HCT116 (cell line): Measurements from ENCODE around the gene GJB4. TPM values are rescaled to one million over a fixed set of nuclear protein-coding genes. Genes with fewer than 3 reads are reported as not detected.

Source experiments
- ATAC-seq: fragments of 200-7000 bp; cut with Tn5 transposase; 2 replicates; pipeline ENCODE4 v1.9.1; 2020; ENCODE audit warnings: mild to moderate bottlenecking, moderate library complexity
- BruUV-seq: library from RNA; stranded (reverse); fragments of 400-500 nt; replicated peaks from 2 replicates; lab custom pipeline; 2021; lab: Mats Ljungman, UMichigan
- CTCF ChIA-PET: fragments of 300-600 bp; sonication (Branson Sonifier 250); formaldehyde crosslinking; loops from one replicate; lab custom pipeline; 2021; ENCODE audit warnings: antibody characterized with exemption; lab: Charles Lee
- POLR2A ChIA-PET: fragments of 300-600, 350-600 bp; sonication (Branson Sonifier 250); formaldehyde crosslinking; loops from one replicate; lab custom pipeline; 2021; ENCODE audit warnings: antibody characterized with exemption; lab: Charles Lee
- RAD21 ChIA-PET, 2 experiments: fragments of 300-600 bp; sonication (Branson Sonifier 250); formaldehyde crosslinking; loops; one replicate each; lab custom pipeline; 2023; ENCODE audit warnings: low total read pairs in 2 of 2; ENCODE audit not compliant: uncharacterized antibody in 2 of 2, unreplicated experiment in 2 of 2, low non-redundant PET in 1 of 2; lab: Charles Lee
- DNase-seq: peaks from one replicate; pipeline ENCODE4 v3.0.0-alpha.2; 2010; ENCODE audit warnings: low read depth, low spot score
- H2AFZ ChIP-seq: fragments of 200-600 bp; shearing (Covaris generic), sonication (generic); 2 replicates; pipeline ENCODE4 v1.6.1; 2017; ENCODE audit warnings: low read depth, mixed run types, mixed read lengths, antibody characterized with exemption, low read length; ENCODE audit not compliant: poor library complexity, severe bottlenecking
- H3K27ac ChIP-seq: 2 replicates; pipeline ENCODE4 v1.5.1; 2012; ENCODE audit warnings: low read depth, low read length
- H3K27me3 ChIP-seq: fragments of 200-600 bp; sonication (generic); 2 replicates; pipeline ENCODE4 v1.6.1; 2016; ENCODE audit warnings: mixed run types, low read length, mixed read lengths; ENCODE audit not compliant: insufficient read depth
- H3K36me3 ChIP-seq, 2 experiments: fragments of 200-500 bp in 1 of 2; fragments of 200-600 bp in 1 of 2; sonication (Bioruptor generic) in 1 of 2; sonication (generic) in 1 of 2; 2 replicates each; pipeline versions ENCODE4 v1.5.1 to v1.6.1; 2014 to 2016; ENCODE audit warnings: low read length in 2 of 2, inconsistent platforms in 1 of 2, mixed read lengths in 1 of 2, mixed run types in 1 of 2; ENCODE audit not compliant: insufficient read depth in 2 of 2, control insufficient read depth in 1 of 2
- H3K4me1 ChIP-seq, 2 experiments: fragments of 200-600 bp in 1 of 2; sonication (generic) in 1 of 2; 2 replicates each; pipeline versions ENCODE4 v1.5.1 to v1.6.1; 2012 to 2017; ENCODE audit warnings: low read length in 2 of 2, inconsistent platforms in 1 of 2, mild to moderate bottlenecking in 1 of 2, mixed read lengths in 1 of 2, mixed run types in 1 of 2, moderate library complexity in 1 of 2; ENCODE audit not compliant: insufficient read depth in 2 of 2, control insufficient read depth in 1 of 2
- H3K4me2 ChIP-seq: fragments of 200-600 bp; sonication (generic); 2 replicates; pipeline ENCODE4 v1.6.1; 2017; ENCODE audit warnings: mixed run types, low read length, mixed read lengths
- H3K4me3 ChIP-seq, 2 experiments: fragments of 200-600 bp in 1 of 2; sonication (generic) in 1 of 2; replicated peaks in 1 of 2; 2 replicates each; pipeline ENCODE4 v1.5.1; 2011 to 2016; ENCODE audit warnings: low read length in 2 of 2, control low read depth in 1 of 2, low read depth in 1 of 2, mild to moderate bottlenecking in 1 of 2, mixed read lengths in 1 of 2, mixed run types in 1 of 2
- H3K79me2 ChIP-seq: fragments of 200-600 bp; sonication (generic); 2 replicates; pipeline ENCODE4 v1.6.1; 2017; ENCODE audit warnings: mild to moderate bottlenecking, mixed run types, low read length, moderate library complexity, mixed read lengths; ENCODE audit not compliant: insufficient read depth
- H3K9ac ChIP-seq: fragments of 200-600 bp; sonication (generic); 2 replicates; pipeline ENCODE4 v1.6.1; 2016; ENCODE audit warnings: low read length, mixed read lengths
- H3K9me2 ChIP-seq: fragments of 200-600 bp; sonication (generic), shearing (Covaris generic); 2 replicates; pipeline ENCODE4 v1.6.1; 2017; ENCODE audit warnings: mixed run types, mild to moderate bottlenecking, moderate library complexity; ENCODE audit not compliant: insufficient read depth
- H3K9me3 ChIP-seq, 2 experiments: fragments of 200-500 bp in 1 of 2; fragments of 200-600 bp in 1 of 2; sonication (Bioruptor generic) in 1 of 2; sonication (generic) in 1 of 2; 2 replicates each; pipeline ENCODE4 v1.6.1; 2014 to 2017; ENCODE audit warnings: low read length in 2 of 2, mixed read lengths in 2 of 2, inconsistent platforms in 1 of 2, low read depth in 1 of 2, mild to moderate bottlenecking in 1 of 2, mixed run types in 1 of 2, moderate library complexity in 1 of 2; ENCODE audit not compliant: control insufficient read depth in 1 of 2, insufficient read depth in 1 of 2
- H4K20me1 ChIP-seq: fragments of 200-600 bp; sonication (generic), shearing (Covaris generic); 2 replicates; pipeline ENCODE4 v1.6.1; 2017; ENCODE audit warnings: mixed run types, mild to moderate bottlenecking, moderate library complexity; ENCODE audit not compliant: insufficient read depth
- ATF3 ChIP-seq: IDR thresholded peaks from 2 replicates; pipeline ENCODE4 v1.6.1; 2012
- CBX3 ChIP-seq: IDR thresholded peaks from 2 replicates; pipeline ENCODE4 v1.6.1; 2012; ENCODE audit warnings: low read depth
- CTCF ChIP-seq, 3 experiments: fragments of 200-600 bp in 1 of 3; sonication (generic) in 1 of 3; IDR thresholded peaks in 2 of 3; conservative IDR thresholded peaks in 1 of 3; 2 replicates each; pipeline ENCODE4 v1.5.1; 2012 to 2017; ENCODE audit warnings: low read depth in 2 of 3, low read length in 2 of 3, antibody characterized with exemption in 1 of 3, borderline replicate concordance in 1 of 3, control low read depth in 1 of 3, mild to moderate bottlenecking in 1 of 3, mixed read lengths in 1 of 3, mixed run types in 1 of 3, moderate library complexity in 1 of 3; ENCODE audit not compliant: insufficient read depth in 1 of 3
- EGR1 ChIP-seq: IDR thresholded peaks from 2 replicates; pipeline ENCODE4 v1.6.1; 2012; ENCODE audit warnings: low read depth
- EZH2 ChIP-seq: fragments of 200-600 bp; sonication (generic); IDR thresholded peaks from 2 replicates; pipeline ENCODE4 v1.6.1; 2017; ENCODE audit warnings: antibody characterized with exemption, mixed run types
- EZH2phosphoT487 ChIP-seq: fragments of 200-600 bp; IDR thresholded peaks from 2 replicates; pipeline ENCODE4 v1.6.1; 2018; ENCODE audit warnings: antibody characterized with exemption, borderline replicate concordance
- FOSL1 ChIP-seq: IDR thresholded peaks from 2 replicates; pipeline ENCODE4 v1.6.1; 2012; ENCODE audit warnings: low read depth
- JUND ChIP-seq: IDR thresholded peaks from 2 replicates; pipeline ENCODE4 v1.6.1; 2012
- MAX ChIP-seq: IDR thresholded peaks from 2 replicates; pipeline ENCODE4 v1.6.1; 2012
- POLR2A ChIP-seq: IDR thresholded peaks from 2 replicates; pipeline ENCODE4 v1.7.0; 2011; ENCODE audit warnings: borderline replicate concordance; ENCODE audit not compliant: insufficient read depth, insufficient read length; ENCODE audit errors: extremely low read depth
- POLR2AphosphoS5 ChIP-seq: IDR thresholded peaks from 2 replicates; pipeline ENCODE4 v1.6.1; 2011; ENCODE audit warnings: mild to moderate bottlenecking, low read depth, low read length, moderate library complexity
- REST ChIP-seq: IDR thresholded peaks from 2 replicates; pipeline ENCODE4 v1.6.1; 2012; ENCODE audit warnings: low read depth
- SIN3A ChIP-seq: IDR thresholded peaks from 2 replicates; pipeline ENCODE4 v1.6.1; 2012; ENCODE audit warnings: low read depth
- SP1 ChIP-seq: IDR thresholded peaks from 2 replicates; pipeline ENCODE4 v1.6.1; 2012; ENCODE audit warnings: low read depth
- SRF ChIP-seq: IDR thresholded peaks from 2 replicates; pipeline ENCODE4 v1.6.1; 2012; ENCODE audit warnings: low read depth
- YY1 ChIP-seq: IDR thresholded peaks from 2 replicates; pipeline ENCODE4 v1.6.1; 2011; ENCODE audit warnings: low read length, low read depth, moderate library complexity, mild to moderate bottlenecking; ENCODE audit not compliant: insufficient replicate concordance; ENCODE audit errors: extremely low read depth
- ZFX ChIP-seq: fragments of 450-650 bp; IDR thresholded peaks from 2 replicates; pipeline ENCODE4 v1.6.1; 2017
- intact Hi-C: fragments of 100-400 bp; cut with micrococcal nuclease; formaldehyde crosslinking; loops from 2 replicates; pipeline ENCODE4 v1.10.0; 2022
- total RNA-seq: library from RNA; stranded (reverse); gene quantifications from one replicate; pipeline ENCODE4 v1.2.1, GENCODE V29; 2021; ENCODE audit not compliant: unreplicated experiment

GJB4 gene
- total RNA-seq, 1 experiment from 2014 or later: 2.0 TPM

- H3K4me2 ChIP-seq: no peak overlapping the region
- H3K27ac ChIP-seq: no peak overlapping the region
- no peak for ATAC-seq
- H3K9ac ChIP-seq: no peak overlapping the region
- DNase-seq: no peak
- POLR2A ChIA-PET: no interaction called here
- H3K9me2 ChIP-seq: no peaks in the 10 kb centered on the region
- H4K20me1 ChIP-seq: no peaks in the 10 kb centered on the region
- CTCF ChIA-PET: interaction anchor here (0.6 kb wide), 1 partner anchor 1112 kb away, joined by 3 read pairs; no protein-coding TSS in a partner anchor
- TF ChIP-seq POLR2A: no peak
- no peak for TF ChIP-seq EGR1
- TF ChIP-seq SP1: no peak
- no peak for TF ChIP-seq EZH2
- no peak for TF ChIP-seq FOSL1
- TF ChIP-seq CBX3: no peak
- no peak for TF ChIP-seq REST
- TF ChIP-seq ATF3: no peak
- TF ChIP-seq CTCF (IDR thresholded peaks at IDR 0.05 in 2 of 3, conservative IDR thresholded peaks at IDR 0.05 in 1 of 3; ENCODE audit: borderline replicate concordance in 1 of 3, insufficient read depth in 1 of 3, low read depth in 2 of 3, low read length in 2 of 3): no peak
- TF ChIP-seq SRF: no peak
- no peak for TF ChIP-seq MAX
- TF ChIP-seq YY1: no peak
- TF ChIP-seq EZH2phosphoT487: no peak
- no peak for TF ChIP-seq SIN3A
- TF ChIP-seq ZFX: no peak
- no peak for TF ChIP-seq JUND
- no peak for TF ChIP-seq POLR2AphosphoS5
- no peaks in the 10 kb centered on the region for H3K9me3 ChIP-seq
- no peaks in the 10 kb centered on the region for H3K27me3 ChIP-seq
- intact Hi-C loops: loop anchor here (5.0 to 10.0 kb wide), 3 partner anchors 63 to 1113 kb away; no protein-coding TSS in a partner anchor
- peaks cover 3 to 12% of the 10 kb centered on the region in 2 experiments; a peak in 3 of 4 replicates for H3K4me1 ChIP-seq
- no peak overlapping the region for H3K4me3 ChIP-seq
- no peak overlapping the region for H2AFZ ChIP-seq
- RAD21 ChIA-PET: no interaction called here
- BruUV-seq: no TSS peak
- no peaks in the 10 kb centered on the region for H3K36me3 ChIP-seq
- no peaks in the 10 kb centered on the region for H3K79me2 ChIP-seq
These were observed 14.7 kb upstream of the GJB4 start for GRCh38 chr1:34744851-34745250.
